Breast epithelium (tissue), 4 donors: ENCODE data around the gene TXNL4A. TPM values are rescaled to one million over a fixed set of nuclear protein-coding genes. Genes with fewer than 3 reads are reported as not detected.

Source experiments
- DNase-seq, 2 donors: peaks; one replicate each; pipeline ENCODE4 v3.0.0-alpha.2; 2019; ENCODE audit warnings: low spot score in 2 of 2
- H3K27ac ChIP-seq, 2 donors: fragments of 200-600 bp; sonication (generic) in 1 of 2; one replicate each; pipeline ENCODE4 v1.5.1; 2016 to 2019; ENCODE audit warnings: mild to moderate bottlenecking in 1 of 2
- H3K27me3 ChIP-seq, 2 donors: fragments of 200-600 bp; sonication (generic) in 1 of 2; one replicate each; pipeline versions ENCODE4 v1.5.1 to v1.6.0; 2017 to 2019; ENCODE audit warnings: control low read depth in 1 of 2, mild to moderate bottlenecking in 1 of 2
- H3K36me3 ChIP-seq: fragments of 200-600 bp; one replicate; pipeline ENCODE4 v1.5.1; 2019
- H3K4me1 ChIP-seq, 2 donors: fragments of 200-600 bp; sonication (generic); one replicate each; pipeline ENCODE4 v1.5.1; 2016 to 2019; ENCODE audit warnings: control low read depth in 1 of 2
- H3K4me3 ChIP-seq, 3 donors: fragments of 200-600 bp; sonication (generic); 1 replicate in 2 of 3; 2 replicates in 1 of 3; pipeline ENCODE4 v1.5.1; 2016 to 2019; ENCODE audit warnings: mild to moderate bottlenecking in 3 of 3, moderate library complexity in 2 of 3
- H3K9me3 ChIP-seq, 2 donors: fragments of 200-600 bp; sonication (generic) in 1 of 2; one replicate each; pipeline ENCODE4 v1.5.1; 2016 to 2019; ENCODE audit warnings: control low read depth in 1 of 2
- CTCF ChIP-seq, 3 donors: fragments of 450-650 bp; IDR thresholded peaks; one replicate each; pipeline ENCODE4 v1.5.1; 2016 to 2017; ENCODE audit warnings: antibody characterized with exemption in 3 of 3, mild to moderate bottlenecking in 3 of 3, moderate library complexity in 3 of 3
- POLR2A ChIP-seq: fragments of 450-650 bp; IDR thresholded peaks from one replicate; pipeline ENCODE4 v1.6.1; 2016; ENCODE audit warnings: antibody characterized with exemption, mild to moderate bottlenecking, moderate library complexity
- POLR2AphosphoS5 ChIP-seq, 3 donors: sonication (generic); formaldehyde crosslinking; IDR thresholded peaks; one replicate each; pipeline ENCODE4 v1.6.1; 2017; ENCODE audit warnings: antibody characterized with exemption in 3 of 3
- intact Hi-C: fragments of 100-400 bp; cut with DNase I; formaldehyde crosslinking; loops from one replicate; pipeline ENCODE4 v1.15.1; 2023; ENCODE audit warnings: low total_unique reads
- total RNA-seq, 3 donors: library from RNA; depleted of rRNA; stranded (reverse); fragments of >200 nt; gene quantifications; one replicate each; pipeline ENCODE4 v1.1.0, GENCODE V29; 2016

Gene TXNL4A
- total RNA-seq, 3 donors from 2014 or later = 21.4 to 39.2 (median 23.9) TPM

DNA sequence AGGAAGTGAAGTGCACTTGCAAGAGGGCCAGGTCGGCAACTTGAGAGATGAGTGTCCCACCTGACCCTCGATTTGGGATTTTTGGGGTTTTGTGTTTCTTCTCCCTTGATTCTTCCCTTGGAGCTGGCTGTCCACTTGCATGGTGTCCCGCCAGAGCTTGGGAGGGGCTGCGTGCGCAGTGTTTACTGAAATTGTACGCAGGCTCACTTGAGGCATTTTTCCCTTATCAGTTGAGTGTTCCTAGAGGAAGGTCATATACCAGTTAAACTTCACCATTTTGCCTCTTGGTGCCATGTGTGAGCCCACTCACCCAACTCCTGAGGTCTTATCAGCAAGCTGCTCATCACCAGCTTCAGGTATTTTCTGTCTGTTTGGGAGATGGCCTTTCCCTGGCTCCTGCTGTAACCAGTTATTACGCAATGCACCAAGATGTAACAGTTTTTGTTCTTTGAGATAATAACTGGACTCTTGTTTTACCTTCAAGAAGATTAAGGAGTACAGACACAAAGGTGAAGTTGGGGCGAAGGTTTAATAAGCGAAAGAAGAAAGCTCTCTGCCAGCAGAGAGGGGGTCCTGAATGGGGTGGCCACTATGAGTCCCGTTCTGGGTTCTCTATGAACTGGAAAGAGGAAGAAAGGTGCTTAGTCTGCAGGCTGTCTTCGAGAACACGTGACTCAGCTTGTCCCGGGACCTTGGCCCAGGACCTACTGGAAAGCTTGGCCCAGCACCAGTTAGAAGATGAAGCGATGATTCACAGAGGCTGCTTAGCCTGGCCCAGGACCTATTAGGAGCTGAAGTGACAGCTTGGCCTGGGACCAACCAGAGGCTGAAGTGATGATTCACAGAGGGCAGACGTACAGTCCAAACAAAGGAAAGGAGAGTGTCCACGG, 21.5 kb upstream of the TXNL4A start:
- no peak for TF ChIP-seq CTCF (IDR thresholded peaks at IDR 0.05)
- no peak for TF ChIP-seq POLR2AphosphoS5 (IDR thresholded peaks at IDR 0.05)
- TF ChIP-seq POLR2A = no peak
- no peak overlapping the region for H3K4me3 ChIP-seq
- H3K27ac ChIP-seq = peak overlapping the region; percentile 59 to 60
- peak; percentile 84 to 87 for DNase-seq
- intact Hi-C loops = no loop called here
- peaks cover 45 to 49% of the 10 kb centered on the region in 2 donors for H3K9me3 ChIP-seq
- H3K4me1 ChIP-seq = no peaks in the 10 kb centered on the region
- H3K27me3 ChIP-seq = no peaks in the 10 kb centered on the region
- no peaks in the 10 kb centered on the region for H3K36me3 ChIP-seq

DNA sequence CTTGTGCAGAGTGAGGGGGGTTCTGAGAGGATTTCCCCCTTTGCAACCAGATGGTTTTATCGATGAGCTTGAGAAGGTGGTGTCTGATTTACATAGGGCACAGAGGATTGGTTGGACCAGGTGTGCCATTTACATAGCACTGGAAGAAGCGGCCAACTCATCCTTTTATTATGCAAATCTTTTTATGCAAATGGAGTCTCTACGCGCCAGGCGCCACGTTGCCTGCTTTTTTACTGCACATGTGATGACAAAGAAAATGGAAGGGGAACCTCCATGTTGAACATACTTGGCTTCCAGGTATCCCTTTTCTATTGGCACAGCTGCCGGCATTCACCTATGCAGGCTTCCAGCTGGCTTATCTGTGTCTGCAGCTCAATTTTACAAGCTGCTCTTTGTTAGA, 18.4 kb upstream of the TXNL4A start:
- TF ChIP-seq CTCF (IDR thresholded peaks at IDR 0.05) (no peak), POLR2AphosphoS5 (IDR thresholded peaks at IDR 0.05) (no peak), POLR2A (no peak)

DNA sequence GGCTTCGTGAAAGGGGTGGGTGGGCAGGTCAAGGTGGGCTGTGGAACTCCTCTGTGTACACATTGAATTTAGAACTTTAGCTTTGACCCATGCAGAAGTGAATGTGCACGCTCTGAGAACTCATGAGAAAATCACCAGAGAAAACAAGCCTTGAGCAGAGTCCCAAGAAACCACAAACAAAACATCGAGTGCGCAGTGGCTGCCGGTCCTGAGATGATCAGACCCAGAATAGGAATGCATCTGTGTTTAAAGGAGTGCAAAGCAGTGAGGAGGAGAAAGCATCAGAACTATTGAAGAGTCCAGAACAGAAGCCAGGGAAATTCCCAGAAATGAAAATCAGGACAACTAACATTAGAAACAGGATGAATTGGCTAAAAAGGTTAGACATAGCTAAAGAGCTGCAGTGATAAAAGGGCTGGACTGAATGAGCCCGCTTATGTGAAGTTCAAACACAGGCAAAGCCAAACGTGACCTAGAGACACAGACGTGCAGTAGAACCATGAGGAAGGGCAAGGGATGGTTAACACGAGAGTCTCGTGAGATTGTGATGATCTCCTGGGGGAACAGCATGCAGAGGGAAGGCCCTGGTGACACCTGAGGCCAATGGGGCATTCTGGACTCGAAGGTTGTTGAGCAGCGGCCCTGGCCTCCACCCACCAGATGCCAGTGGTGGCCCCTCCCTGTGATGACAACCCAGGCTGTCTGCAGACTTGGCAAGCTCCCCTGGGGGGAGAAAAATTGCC, 16.4 kb upstream of the TXNL4A start:
- Histone ChIP-seq H3K4me3 (no peak overlapping the region), H3K36me3 (no peaks in the 10 kb centered on the region), H3K27ac (no peak overlapping the region), H3K9me3 (peaks cover 27 to 32% of the 10 kb centered on the region in 2 donors), H3K4me1 (no peaks in the 10 kb centered on the region), H3K27me3 (no peaks in the 10 kb centered on the region)
- intact Hi-C loops = no loop called here
- no peak for DNase-seq
- TF ChIP-seq POLR2A = no peak
- TF ChIP-seq POLR2AphosphoS5 (IDR thresholded peaks at IDR 0.05) = no peak
- TF ChIP-seq CTCF (IDR thresholded peaks at IDR 0.05) = no peak

More for the DNA sequence above, 18.4 kb upstream of the TXNL4A start:
- H3K27me3 ChIP-seq = no peaks in the 10 kb centered on the region
- no peaks in the 10 kb centered on the region for H3K4me1 ChIP-seq
- DNase-seq = no peak
- intact Hi-C loops = no loop called here
- peaks cover 23 to 31% of the 10 kb centered on the region in 2 donors for H3K9me3 ChIP-seq
- H3K4me3 ChIP-seq = no peak overlapping the region
- no peaks in the 10 kb centered on the region for H3K36me3 ChIP-seq
- H3K27ac ChIP-seq = no peak overlapping the region

GRCh38 chr18:80002468-80002867, 14.1 kb upstream of the TXNL4A start:
- intact Hi-C loops = no loop called here
- H3K27me3 ChIP-seq = no peaks in the 10 kb centered on the region

More at GRCh38 chr18:80002468-80002867, 14.1 kb upstream of the TXNL4A start:
- Histone ChIP-seq H3K4me3 (no peak overlapping the region), H3K4me1 (no peaks in the 10 kb centered on the region), H3K27ac (no peak overlapping the region), H3K9me3 (peaks cover 15 to 17% of the 10 kb centered on the region in 2 donors), H3K36me3 (no peaks in the 10 kb centered on the region)
- TF ChIP-seq POLR2A (no peak), POLR2AphosphoS5 (IDR thresholded peaks at IDR 0.05) (no peak), CTCF (IDR thresholded peaks at IDR 0.05) (no peak)
- no peak for DNase-seq
